CD14-positive monocyte (primary cell): ENCODE measurements around the gene DNAAF2. TPM values are rescaled to one million over a fixed set of nuclear protein-coding genes. Genes with fewer than 3 reads are reported as not detected.
A peak's percentile ranks its signal among the peaks of the same experiment; 100 is the strongest.
"Not testable (repeated sequence)": the region's sequence is repeated elsewhere in the genome, so short reads cannot be mapped to it uniquely, and the experiment has no call there.

Experiments used
- DNase-seq, 3 donors: peaks; one replicate each; pipeline ENCODE4 v3.0.0-alpha.2; 2011 to 2022
- H2AFZ ChIP-seq: 2 replicates; pipeline ENCODE4 v1.6.0; 2012; ENCODE audit warnings: mild to moderate bottlenecking, low read depth, low read length, inconsistent platforms; ENCODE audit not compliant: insufficient read depth, poor library complexity, severe bottlenecking
- H3K27ac ChIP-seq, 2 donors: 1 replicate in 1 of 2; 2 replicates in 1 of 2; pipeline ENCODE4 v1.5.1; 2012 to 2013; ENCODE audit warnings: low read length in 2 of 2, control low read depth in 1 of 2, inconsistent platforms in 1 of 2, low read depth in 1 of 2, mild to moderate bottlenecking in 1 of 2
- H3K27me3 ChIP-seq, 2 donors: one replicate each; pipeline versions ENCODE4 v1.6.0 to v1.6.1; 2011 to 2013; ENCODE audit warnings: low read length in 2 of 2; ENCODE audit not compliant: control insufficient read depth in 2 of 2, insufficient read depth in 2 of 2
- H3K36me3 ChIP-seq, 2 donors: replicated peaks in 1 of 2; 1 replicate in 1 of 2; 2 replicates in 1 of 2; pipeline versions ENCODE4 v1.5.1 to v1.6.1; 2012 to 2013; ENCODE audit warnings: low read length in 2 of 2, control low read depth in 1 of 2, inconsistent platforms in 1 of 2, mild to moderate bottlenecking in 1 of 2; ENCODE audit not compliant: insufficient read depth in 2 of 2, control insufficient read depth in 1 of 2
- H3K4me1 ChIP-seq, 2 donors: 1 replicate in 1 of 2; 2 replicates in 1 of 2; pipeline versions ENCODE4 v1.5.1 to v1.6.1; 2012 to 2013; ENCODE audit warnings: low read length in 2 of 2, control low read depth in 1 of 2, inconsistent platforms in 1 of 2, mild to moderate bottlenecking in 1 of 2, moderate library complexity in 1 of 2; ENCODE audit not compliant: insufficient read depth in 2 of 2, control insufficient read depth in 1 of 2
- H3K4me2 ChIP-seq: replicated peaks from 2 replicates; pipeline ENCODE3; 2012; ENCODE audit warnings: low read length, moderate library complexity, mild to moderate bottlenecking; ENCODE audit not compliant: poor library complexity, severe bottlenecking; ENCODE audit errors: extremely low read depth
- H3K4me3 ChIP-seq, 3 experiments: fragments of 200-600 bp in 1 of 3; sonication (generic) in 1 of 3; replicated peaks in 1 of 3; 1 replicate in 2 of 3; 2 replicates in 1 of 3; pipeline ENCODE4 v1.5.1; 2011 to 2013; ENCODE audit warnings: low read length in 3 of 3, mild to moderate bottlenecking in 3 of 3, control low read depth in 2 of 3, low read depth in 2 of 3, inconsistent platforms in 1 of 3, moderate library complexity in 1 of 3
- H3K79me2 ChIP-seq: 2 replicates; pipeline ENCODE4 v1.6.0; 2012; ENCODE audit warnings: mild to moderate bottlenecking, control low read depth, inconsistent platforms, low read length, moderate library complexity; ENCODE audit not compliant: insufficient read depth
- H3K9ac ChIP-seq: 2 replicates; pipeline ENCODE4 v1.6.0; 2017; ENCODE audit warnings: low read length, mild to moderate bottlenecking; ENCODE audit not compliant: insufficient read depth, poor library complexity, severe bottlenecking
- H3K9me3 ChIP-seq, 2 donors: replicated peaks in 1 of 2; 1 replicate in 1 of 2; 2 replicates in 1 of 2; pipeline versions ENCODE4 v1.5.1 to v1.6.1; 2012 to 2013; ENCODE audit warnings: low read length in 2 of 2, control low read depth in 1 of 2; ENCODE audit not compliant: control insufficient read depth in 1 of 2, insufficient read depth in 1 of 2
- H4K20me1 ChIP-seq: 2 replicates; pipeline ENCODE4 v1.6.0; 2012; ENCODE audit warnings: mild to moderate bottlenecking, low read length, control low read depth, moderate library complexity; ENCODE audit not compliant: insufficient read depth
- H3K27ac Mint-ChIP-seq, 7 donors: one replicate each; pipeline ENCODE4 v1.8.0; 2020; ENCODE audit warnings: mild to moderate bottlenecking in 7 of 7, mixed read lengths in 7 of 7, moderate library complexity in 6 of 7, inconsistent platforms in 2 of 7
- H3K27me3 Mint-ChIP-seq, 3 donors: one replicate each; pipeline ENCODE4 v1.8.0; 2021 to 2022; ENCODE audit warnings: low read depth in 3 of 3, mild to moderate bottlenecking in 3 of 3, mixed read lengths in 3 of 3, moderate library complexity in 3 of 3, inconsistent platforms in 1 of 3
- H3K36me3 Mint-ChIP-seq, 2 donors: one replicate each; pipeline ENCODE4 v1.8.0; 2020; ENCODE audit warnings: mixed read lengths in 2 of 2, inconsistent platforms in 1 of 2, mild to moderate bottlenecking in 1 of 2
- H3K4me1 Mint-ChIP-seq: one replicate; pipeline ENCODE4 v1.8.0; 2020; ENCODE audit warnings: mild to moderate bottlenecking, mixed read lengths
- H3K4me3 Mint-ChIP-seq, 2 donors: one replicate each; pipeline ENCODE4 v1.8.0; 2020; ENCODE audit warnings: mild to moderate bottlenecking in 2 of 2, mixed read lengths in 2 of 2, moderate library complexity in 1 of 2
- H3K9me3 Mint-ChIP-seq, 7 donors: one replicate each; pipeline ENCODE4 v1.8.0; 2020 to 2022; ENCODE audit warnings: mixed read lengths in 7 of 7, mild to moderate bottlenecking in 6 of 7, moderate library complexity in 6 of 7, inconsistent platforms in 2 of 7
- WGBS: methylation state at CpG from one replicate; pipeline ENCODE4 v1.1.5; 2013; ENCODE audit warnings: missing lambda C conversion rate; ENCODE audit not compliant: insufficient coverage; 5-methylcytosine and 5-hydroxymethylcytosine counted together
- intact Hi-C, 2 donors: fragments of 100-400 bp; cut with micrococcal nuclease; formaldehyde crosslinking; loops; one replicate each; pipeline versions ENCODE4 v1.15.0 to v1.15.1; 2023
- polyA plus RNA-seq, 3 donors: library from polyadenylated mRNA; depleted of rRNA in 1 of 3; unstranded in 2 of 3; stranded (reverse) in 1 of 3; fragments of 300-500 nt in 2 of 3; fragments of >200 nt in 1 of 3; fragmentation: Illumina TruSeq in 2 of 3; gene quantifications; 1 replicate in 2 of 3; 2 replicates in 1 of 3; pipeline ENCODE4 v1.2.3, GENCODE V29; 2012 to 2021
- TF ChIP-seq, protein P1 (sequence below): fragments of 200-600 bp; IDR thresholded peaks from one replicate; pipeline ENCODE4 v1.8.0; 2022; ENCODE audit warnings: antibody characterized with exemption, mild to moderate bottlenecking

DNAAF2 gene
- polyA plus RNA-seq, 3 donors, result 1.9 to 6.9 (median 6.8) TPM

DNA sequence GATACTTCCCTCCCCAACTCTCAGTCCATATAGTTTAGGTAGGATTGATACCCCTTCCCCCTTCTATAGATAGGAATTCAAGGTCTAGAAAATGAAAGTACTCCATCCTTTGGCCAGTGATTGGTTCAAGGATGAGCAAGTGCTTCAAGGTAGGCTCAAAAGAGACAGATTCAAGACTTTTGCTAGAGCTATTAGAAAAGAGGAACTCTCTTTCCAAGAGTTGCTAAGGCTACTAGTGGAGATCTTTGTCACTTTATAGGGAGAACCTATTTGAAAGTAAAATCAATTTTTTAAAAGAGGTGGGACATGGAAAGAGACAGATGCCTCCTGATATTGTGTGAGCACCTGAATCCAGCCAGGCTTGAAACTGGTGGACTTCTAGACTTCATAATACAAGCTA lies 35.4 kb upstream of the DNAAF2 start:
- Mint-ChIP-seq H3K9me3 (no peaks in the 10 kb centered on the region), H3K4me1 (no peaks in the 10 kb centered on the region), H3K27ac (no peak overlapping the region), H3K27me3 (no peaks in the 10 kb centered on the region), H3K4me3 (no peak overlapping the region), H3K36me3 (peaks cover 10 to 34% of the 10 kb centered on the region in 2 donors)
- H3K9me3 ChIP-seq, result no peaks in the 10 kb centered on the region
- H3K27ac ChIP-seq, result peak overlapping the region in 1 of 2 donors; percentile 13
- no peaks in the 10 kb centered on the region for H4K20me1 ChIP-seq
- TF ChIP-seq, protein P1, sequence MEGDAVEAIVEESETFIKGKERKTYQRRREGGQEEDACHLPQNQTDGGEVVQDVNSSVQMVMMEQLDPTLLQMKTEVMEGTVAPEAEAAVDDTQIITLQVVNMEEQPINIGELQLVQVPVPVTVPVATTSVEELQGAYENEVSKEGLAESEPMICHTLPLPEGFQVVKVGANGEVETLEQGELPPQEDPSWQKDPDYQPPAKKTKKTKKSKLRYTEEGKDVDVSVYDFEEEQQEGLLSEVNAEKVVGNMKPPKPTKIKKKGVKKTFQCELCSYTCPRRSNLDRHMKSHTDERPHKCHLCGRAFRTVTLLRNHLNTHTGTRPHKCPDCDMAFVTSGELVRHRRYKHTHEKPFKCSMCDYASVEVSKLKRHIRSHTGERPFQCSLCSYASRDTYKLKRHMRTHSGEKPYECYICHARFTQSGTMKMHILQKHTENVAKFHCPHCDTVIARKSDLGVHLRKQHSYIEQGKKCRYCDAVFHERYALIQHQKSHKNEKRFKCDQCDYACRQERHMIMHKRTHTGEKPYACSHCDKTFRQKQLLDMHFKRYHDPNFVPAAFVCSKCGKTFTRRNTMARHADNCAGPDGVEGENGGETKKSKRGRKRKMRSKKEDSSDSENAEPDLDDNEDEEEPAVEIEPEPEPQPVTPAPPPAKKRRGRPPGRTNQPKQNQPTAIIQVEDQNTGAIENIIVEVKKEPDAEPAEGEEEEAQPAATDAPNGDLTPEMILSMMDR, result no peak
- H3K4me3 ChIP-seq, result no peak overlapping the region
- no peaks in the 10 kb centered on the region for H3K79me2 ChIP-seq
- H2AFZ ChIP-seq, result peak overlapping the region; percentile 49
- DNase-seq, result no peak
- no peak overlapping the region for H3K9ac ChIP-seq
- H3K4me2 ChIP-seq, result no peak overlapping the region
- no peaks in the 10 kb centered on the region for H3K27me3 ChIP-seq
- intact Hi-C loops, result no loop called here
- no peaks in the 10 kb centered on the region for H3K4me1 ChIP-seq
- peaks cover 4 to 9% of the 10 kb centered on the region in 2 donors for H3K36me3 ChIP-seq

DNA sequence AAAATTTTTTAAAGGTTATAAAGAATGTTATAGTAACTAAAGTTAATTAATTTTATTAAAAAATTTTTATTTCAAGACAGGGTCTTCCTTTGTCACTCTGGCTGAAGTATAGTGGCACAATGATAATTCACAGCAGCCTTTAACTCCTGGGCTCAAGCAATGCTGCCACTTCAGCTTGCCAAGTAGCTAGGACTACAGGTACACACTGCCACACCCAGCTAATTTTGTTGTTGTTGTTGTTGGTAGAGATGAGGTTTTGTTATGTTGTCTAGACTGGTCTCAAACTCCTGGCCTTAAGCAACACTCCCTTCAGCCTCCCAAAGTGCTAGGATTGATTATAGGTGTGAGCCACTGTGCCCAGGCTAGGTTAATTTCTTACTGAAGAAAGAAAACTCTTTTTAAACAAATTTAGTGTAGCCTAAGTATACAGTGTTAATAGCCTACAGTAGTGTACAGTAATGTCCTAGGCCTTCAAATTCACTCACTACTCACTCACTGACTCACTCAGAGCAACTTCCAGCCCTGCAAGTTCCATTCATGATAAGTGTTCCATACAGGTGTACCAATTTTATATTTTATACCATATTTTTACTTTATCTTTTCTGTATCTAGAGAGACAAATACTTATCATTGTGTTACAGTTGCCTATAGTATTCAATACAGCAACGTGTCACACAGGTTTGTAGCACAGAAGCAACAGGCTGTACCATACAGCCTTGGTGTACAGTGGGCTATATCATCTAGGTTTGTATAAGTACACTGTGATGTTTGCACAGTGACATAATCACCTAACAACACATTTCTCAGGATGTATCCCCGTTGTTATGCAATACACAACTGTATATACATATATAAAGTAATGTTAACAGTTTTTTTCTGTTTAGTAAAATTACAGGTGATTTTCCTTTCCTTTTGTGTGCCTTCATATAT lies 24.7 kb upstream of the DNAAF2 start:
- Histone ChIP-seq H3K4me2 (no peak overlapping the region), H3K9ac (no peak overlapping the region), H3K27me3 (no peaks in the 10 kb centered on the region), H4K20me1 (no peaks in the 10 kb centered on the region), H3K4me3 (no peak overlapping the region), H2AFZ (no peak overlapping the region), H3K27ac (no peak overlapping the region), H3K4me1 (no peaks in the 10 kb centered on the region), H3K9me3 (no peaks in the 10 kb centered on the region), H3K79me2 (no peaks in the 10 kb centered on the region), H3K36me3 (no peaks in the 10 kb centered on the region)
- TF ChIP-seq, protein P1, result no peak
- intact Hi-C loops, result no loop called here
- DNase-seq, result no peak
- Mint-ChIP-seq H3K36me3 (peaks cover 5 to 6% of the 10 kb centered on the region in 2 donors), H3K27me3 (peaks cover 0 to 2% (median 0%) of the 10 kb centered on the region in 3 donors), H3K4me1 (no peaks in the 10 kb centered on the region), H3K9me3 (peaks cover 0 to 3% (median 0%) of the 10 kb centered on the region in 7 donors), H3K27ac (no peak overlapping the region), H3K4me3 (no peak overlapping the region)
- WGBS, result no CpG with 5 or more reads among the region's 2 CpGs

DNA sequence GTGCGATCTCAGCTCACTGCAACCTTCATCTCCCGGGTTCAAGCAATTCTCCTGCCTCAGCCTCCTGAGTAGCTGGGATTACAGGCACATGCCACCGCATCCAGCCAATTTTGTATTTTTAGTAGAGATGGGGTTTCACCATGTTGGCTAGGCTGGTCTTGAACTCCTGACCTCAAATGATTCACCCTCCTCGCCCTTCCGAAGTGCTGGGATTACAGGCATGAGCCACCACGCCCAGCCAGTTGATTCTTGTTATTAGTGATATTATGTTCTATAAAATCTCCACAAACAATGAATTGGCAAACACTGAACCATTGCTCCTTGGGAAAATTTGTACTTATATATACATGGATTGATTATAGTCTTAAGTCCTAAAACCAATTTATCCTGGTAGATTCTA lies 22.5 kb upstream of the DNAAF2 start:
- intact Hi-C loops, H3K9ac ChIP-seq, H3K4me3 Mint-ChIP-seq, H3K9me3 Mint-ChIP-seq, H3K9me3 ChIP-seq, H3K27ac ChIP-seq, H3K4me2 ChIP-seq, H3K79me2 ChIP-seq, H2AFZ ChIP-seq, DNase-seq, H3K4me3 ChIP-seq, H3K27me3 Mint-ChIP-seq, H3K4me1 Mint-ChIP-seq, H3K27me3 ChIP-seq, H3K4me1 ChIP-seq, H4K20me1 ChIP-seq, H3K36me3 Mint-ChIP-seq, H3K36me3 ChIP-seq: not testable (repeated sequence)
- WGBS, result 93% methylated on average over 2 of the region's 6 CpGs
- H3K27ac Mint-ChIP-seq, result peak overlapping the region in 1 of 7 donors; percentile 20
